GM19035 (cell line): ENCODE data around the gene CPT1C.

ENCODE experiments used
- ATAC-seq: cut with Tn5 transposase; IDR thresholded peaks from one replicate; pipeline ENCODE4 v1.9.1; 2021; ENCODE audit not compliant: unreplicated experiment

Gene CPT1C

DNA sequence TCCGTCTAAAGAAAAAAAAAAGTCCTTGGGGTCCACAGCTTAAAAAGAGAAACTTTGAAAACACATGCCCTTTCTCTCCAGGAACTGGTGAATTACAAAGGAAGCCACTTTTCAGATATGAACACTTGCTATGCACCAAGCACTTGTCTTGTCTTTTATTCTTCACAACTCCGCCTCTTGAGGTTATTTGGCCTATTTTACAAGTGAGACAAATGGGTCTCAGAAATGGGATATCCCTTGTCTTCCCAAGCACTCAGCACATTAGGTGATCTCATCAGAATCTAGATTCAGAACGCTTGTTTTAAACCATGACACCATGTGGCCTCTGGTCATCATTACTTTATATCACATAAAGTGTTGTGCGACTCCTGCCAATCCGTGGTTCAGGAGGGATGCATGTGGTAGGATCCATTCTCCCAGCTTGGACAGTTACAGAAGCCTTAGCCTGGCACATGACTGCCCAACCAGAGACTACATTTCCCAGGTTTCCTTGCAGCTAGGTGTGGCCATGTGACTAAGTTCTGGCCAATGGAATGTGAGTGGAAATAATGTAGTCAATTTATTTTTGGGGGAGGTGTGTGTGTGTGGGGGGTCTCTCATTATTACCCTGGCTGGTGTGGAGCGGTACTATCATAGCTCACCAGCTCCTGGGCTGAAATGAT lies 58.3 kb downstream of the CPT1C start:
- no peak for ATAC-seq

DNA sequence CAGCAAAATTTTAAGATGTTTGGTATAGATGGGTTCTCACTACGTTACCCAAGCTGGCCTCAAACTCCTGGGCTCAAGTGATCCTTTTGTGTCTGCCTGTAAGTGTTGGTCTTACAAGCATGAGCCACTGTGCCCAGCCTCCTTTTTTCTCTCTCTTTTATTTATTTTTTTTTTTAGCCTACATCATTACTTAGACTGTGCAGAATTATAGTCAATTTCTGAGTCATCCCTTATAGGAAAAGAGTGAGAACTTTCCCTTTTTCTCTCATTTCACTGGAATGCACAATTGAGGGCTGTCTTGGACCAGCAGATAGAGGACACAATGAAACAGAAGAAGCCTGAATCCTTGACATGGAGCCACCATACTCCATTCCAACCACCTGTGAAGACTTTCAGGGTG lies 58.9 kb downstream of the CPT1C start:
- ATAC-seq, result no peak

GRCh38 chr19:49752701-49753100 lies 61.8 kb downstream of the CPT1C start:
- no peak for ATAC-seq

DNA sequence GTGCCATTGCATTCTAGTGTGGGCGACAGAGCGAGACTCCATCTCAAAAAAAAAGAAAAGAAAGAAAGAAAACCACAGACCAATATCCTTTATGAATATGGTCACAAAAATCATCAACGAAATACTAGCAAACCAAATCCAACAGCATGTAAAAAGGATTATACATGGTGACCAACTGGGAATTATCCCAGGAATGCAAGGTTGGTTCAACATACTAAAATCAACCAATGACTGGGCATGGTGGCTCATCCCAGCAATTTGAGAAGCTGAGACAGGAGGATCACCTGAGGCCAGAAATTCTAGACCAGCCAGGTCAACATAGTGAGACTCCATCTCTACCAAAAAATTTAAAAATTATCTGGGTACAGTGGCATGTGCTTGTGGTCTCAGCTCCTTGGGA lies 65.0 kb downstream of the CPT1C start:
- ATAC-seq, result no peak

- ATAC-seq, result no peak
These were observed 67.4 kb downstream of the CPT1C start for GRCh38 chr19:49758292-49758691.

DNA sequence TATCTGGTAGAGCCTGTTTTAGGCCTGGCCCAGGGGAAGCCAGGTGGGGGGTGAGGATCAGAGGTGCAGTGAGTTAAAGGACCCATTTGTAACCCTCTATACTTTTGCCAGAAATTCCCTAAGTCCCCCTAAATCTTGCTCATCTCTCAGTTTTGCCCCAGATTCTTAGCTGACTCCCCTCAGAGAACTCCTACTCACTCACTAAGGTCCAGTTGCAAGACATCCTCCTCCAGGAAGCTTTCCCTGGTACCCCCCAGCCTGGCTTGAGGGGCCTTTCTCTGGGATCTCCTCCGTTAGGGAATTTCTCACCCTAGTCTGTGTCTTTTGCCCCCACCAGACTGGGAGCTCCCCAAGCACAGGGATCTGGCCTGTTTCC lies 70.3 kb downstream of the CPT1C start:
- no peak for ATAC-seq

DNA sequence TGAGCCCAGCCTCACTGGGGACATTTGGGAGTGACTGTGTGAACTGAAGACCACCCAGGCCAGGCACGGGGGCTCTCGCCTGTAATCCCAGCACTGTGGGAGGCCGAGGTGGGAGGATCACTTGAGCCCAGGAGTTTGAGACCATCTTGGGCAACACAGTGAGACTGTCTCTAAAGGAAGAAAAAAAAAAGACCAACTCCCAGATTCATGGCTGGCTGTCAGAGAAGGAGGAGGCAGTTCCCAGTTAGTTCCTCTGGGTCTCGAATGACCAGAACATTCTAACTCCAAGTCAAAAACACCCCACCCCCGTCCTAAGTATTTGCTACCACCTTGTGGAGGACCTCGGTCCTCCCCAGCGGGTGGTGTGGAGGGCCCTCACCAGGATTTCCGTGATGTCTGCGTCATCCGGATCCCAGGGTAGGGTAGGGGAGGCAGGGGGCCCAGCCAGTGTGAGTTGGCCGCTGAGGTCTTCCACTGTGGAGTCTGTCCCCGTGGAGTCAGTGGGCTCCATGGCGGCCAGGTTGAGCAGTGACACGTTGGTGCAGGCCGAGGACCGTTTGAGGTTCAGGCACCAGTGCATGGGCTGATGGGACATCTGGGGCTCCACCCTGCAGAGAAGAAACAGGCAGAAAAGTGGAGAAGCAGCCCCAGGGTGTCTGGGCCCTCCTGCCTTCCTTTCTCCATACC lies 70.9 kb downstream of the CPT1C start:
- no peak for ATAC-seq

DNA sequence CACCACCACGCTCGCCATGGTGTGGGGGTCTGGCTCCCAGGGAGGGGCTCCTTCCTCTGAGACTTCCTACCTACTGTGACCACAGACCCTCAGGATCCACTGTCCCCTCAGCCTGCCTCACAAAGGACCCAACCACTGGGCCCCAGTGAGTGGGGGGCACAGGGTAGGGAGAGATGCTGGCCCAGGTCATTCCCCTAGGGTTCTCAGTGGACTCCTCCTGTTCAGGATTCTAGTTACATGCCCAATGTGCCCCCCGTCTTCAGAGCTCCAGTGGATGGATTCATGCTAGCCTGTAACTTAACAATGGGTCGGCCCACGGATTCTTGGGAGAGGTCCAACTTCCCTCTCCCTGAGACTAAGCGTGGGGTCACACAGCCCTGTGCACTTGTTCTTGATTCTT lies 72.3 kb downstream of the CPT1C start, which contains the start of gene TSKS:
Gene TSKS (minus strand): TSS at position 77 of the 400 bp plus-strand sequence. CDS start 59 bp downstream, at position 18.
- ATAC-seq, result no peak
